ENCODE results near the gene PER2. TPM values are rescaled to one million over a fixed set of nuclear protein-coding genes. Genes with fewer than 3 reads are reported as not detected.

PER2 gene
- total and polyA plus RNA-seq, 2 of the 13 experiments (the other 11 are each of a cell fraction or from before 2014, with no cell fraction given), result 5.1 to 9.4 TPM

DNA sequence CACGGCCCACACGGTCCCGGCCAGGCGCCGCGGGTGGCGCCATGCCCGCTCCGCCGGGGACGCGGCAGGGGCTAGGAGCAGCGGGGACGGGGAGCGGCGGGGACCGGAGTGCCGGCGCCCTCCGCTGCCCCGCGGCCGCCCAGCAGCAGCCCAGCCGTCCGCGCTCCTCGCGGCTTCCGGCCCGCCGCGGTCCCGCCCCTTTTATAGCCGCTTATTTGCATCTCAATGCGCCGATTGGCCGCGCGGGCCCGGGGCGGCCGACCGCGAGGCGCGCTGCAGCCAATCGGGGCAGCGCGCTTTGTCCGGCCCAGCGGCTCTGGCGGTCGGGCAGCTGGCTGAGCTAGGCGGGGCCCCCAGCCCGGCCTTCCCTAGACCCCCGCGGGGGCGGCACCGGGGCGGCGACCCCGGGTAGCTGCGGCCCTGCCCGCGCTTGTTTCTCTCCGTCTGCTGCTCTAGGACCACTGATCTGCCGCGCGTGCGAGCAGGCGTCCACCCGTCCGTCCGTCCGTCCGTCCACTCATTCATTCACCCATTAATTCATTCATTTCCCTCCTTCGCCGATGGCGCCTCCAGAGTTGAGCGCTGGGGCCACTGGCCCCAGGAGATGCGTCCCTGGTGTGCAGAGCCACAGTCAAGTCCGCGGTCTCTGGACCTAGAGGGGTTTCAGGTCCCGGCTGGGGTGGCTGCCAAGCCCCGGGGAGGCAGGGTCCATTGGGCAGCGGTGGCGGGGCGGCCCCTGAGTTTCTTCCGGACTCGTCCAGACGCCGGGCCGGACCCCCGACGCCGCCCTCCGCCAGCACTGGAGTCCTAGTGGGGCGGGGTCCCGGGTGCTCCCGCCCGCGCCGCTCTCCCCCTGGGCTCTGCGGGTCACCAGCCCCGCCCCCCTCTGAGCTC is 48.3 kb downstream of the PER2 start, which contains the start of gene HES6:
Gene HES6 (minus strand): TSS at position 176 of the 894 bp plus-strand sequence. CDS start 133 bp downstream, at position 43.
- ChIA-PET POLR2A (interaction anchor here (0.6 to 5.2 kb wide), 11 partner anchors 9 to 382 kb away, joined by 3 to 20 read pairs (median 4); partner anchors contain the start of gene ILKAP), CTCF (ENCODE audit: low intra/inter-chr PET ratio, low total read pairs) (no interaction called here)
- no peaks in the 10 kb centered on the region for H3K9me3 ChIP-seq (ENCODE audit: low read length)
- FAIRE-seq (no peak), ATAC-seq (peak; percentile 83), DNase-seq (ENCODE audit: low spot score) (peak; percentile 82)
- H2AFZ ChIP-seq (ENCODE audit: low read length), result no peak within 1 kb of the TSS
- peak within 1 kb of the TSS; percentile 54 for H3K27ac ChIP-seq (ENCODE audit: extremely low read length, insufficient read depth, low read length)
- H3K79me2 ChIP-seq (ENCODE audit: insufficient read depth, low read length), result no peaks in the 10 kb centered on the region
- H3K27me3 ChIP-seq (ENCODE audit: control insufficient read depth in 1 of 2, insufficient read depth in 2 of 2, low read length in 2 of 2), result no peaks in the 10 kb centered on the region; a peak in 2 of 5 replicates
- intact Hi-C loops (cut with micrococcal nuclease; ENCODE audit: unreplicated experiment) (loop anchor here (5.0 kb wide), 1 partner anchor 38 kb away; the partner anchor contains the start of gene ILKAP), in situ Hi-C loops (cut with HindIII; ENCODE audit: extremely low pct_ligation_motif_present, low pct_unique_long_range_greater_than_20kb) (no loop called here)
- peak within 1 kb of the TSS; percentile 87 for H3K4me2 ChIP-seq (ENCODE audit: low read depth, low read length)
- H4K20me1 ChIP-seq (ENCODE audit: insufficient read depth, low read length), result no peaks in the 10 kb centered on the region
- peaks cover 57% of the 10 kb centered on the region for H3K4me1 ChIP-seq (ENCODE audit: insufficient read depth, low read length)
- peak within 1 kb of the TSS; percentile 61 to 85 (median 74) for H3K4me3 ChIP-seq (replicated peaks in 1 of 3; ENCODE audit: insufficient read depth in 1 of 3, low read depth in 2 of 3, low read length in 3 of 3)
- WGBS (ENCODE audit: low lambda C conversion rate), result 23% methylated on average over 65 of the region's 105 CpGs
- H3K36me3 ChIP-seq (replicated peaks in 1 of 2; ENCODE audit: control insufficient read depth in 1 of 2, insufficient read depth in 2 of 2, low read length in 2 of 2), result peaks cover under 1 to 1% of the 10 kb centered on the region in 2 experiments; a peak in 3 of 5 replicates
- H3K9ac ChIP-seq (ENCODE audit: insufficient read depth, low read depth, low read length), result peak within 1 kb of the TSS; percentile 85
- no TSS peak for BruUV-seq (replicated peaks)
- TF ChIP-seq RAD51 (IDR thresholded peaks at IDR 0.05; ENCODE audit: borderline replicate concordance), result no peak
- TF ChIP-seq HMG20A (CRISPR knock-in tag; IDR thresholded peaks at IDR 0.05; ENCODE audit: borderline replicate concordance), result no peak
- TF ChIP-seq GZF1 (CRISPR knock-in tag; IDR thresholded peaks at IDR 0.05), result no peak
- TF ChIP-seq SATB2 (CRISPR knock-in tag; IDR thresholded peaks at IDR 0.05), result no peak; the same call in 1 of the 2 replicates
- TF ChIP-seq ZBTB7B (CRISPR knock-in tag; IDR thresholded peaks at IDR 0.05), result peak; percentile 96
- TF ChIP-seq CCAR2 (optimal IDR thresholded peaks at IDR 0.05; ENCODE audit: low read depth, low read length), result no peak
- TF ChIP-seq, protein P1, sequence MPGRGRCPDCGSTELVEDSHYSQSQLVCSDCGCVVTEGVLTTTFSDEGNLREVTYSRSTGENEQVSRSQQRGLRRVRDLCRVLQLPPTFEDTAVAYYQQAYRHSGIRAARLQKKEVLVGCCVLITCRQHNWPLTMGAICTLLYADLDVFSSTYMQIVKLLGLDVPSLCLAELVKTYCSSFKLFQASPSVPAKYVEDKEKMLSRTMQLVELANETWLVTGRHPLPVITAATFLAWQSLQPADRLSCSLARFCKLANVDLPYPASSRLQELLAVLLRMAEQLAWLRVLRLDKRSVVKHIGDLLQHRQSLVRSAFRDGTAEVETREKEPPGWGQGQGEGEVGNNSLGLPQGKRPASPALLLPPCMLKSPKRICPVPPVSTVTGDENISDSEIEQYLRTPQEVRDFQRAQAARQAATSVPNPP (CRISPR knock-in tag; IDR thresholded peaks at IDR 0.05), result peak; percentile 73; the same call in 1 of the 2 replicates
- TF ChIP-seq NCOA1 (CRISPR knock-in tag; IDR thresholded peaks at IDR 0.05), result no peak; the same call in 1 of the 2 replicates
- 0 out of 2 replicates have a peak, but pooled peaks have one; percentile 33 for TF ChIP-seq DMAP1 (CRISPR knock-in tag; IDR thresholded peaks at IDR 0.05)
- TF ChIP-seq ZNF766 (CRISPR knock-in tag; IDR thresholded peaks at IDR 0.05; ENCODE audit: borderline replicate concordance), result no peak; the same call in 1 of the 2 replicates
- no peak for TF ChIP-seq ZNF468 (CRISPR knock-in tag; IDR thresholded peaks at IDR 0.05)
- TF ChIP-seq, protein P2, sequence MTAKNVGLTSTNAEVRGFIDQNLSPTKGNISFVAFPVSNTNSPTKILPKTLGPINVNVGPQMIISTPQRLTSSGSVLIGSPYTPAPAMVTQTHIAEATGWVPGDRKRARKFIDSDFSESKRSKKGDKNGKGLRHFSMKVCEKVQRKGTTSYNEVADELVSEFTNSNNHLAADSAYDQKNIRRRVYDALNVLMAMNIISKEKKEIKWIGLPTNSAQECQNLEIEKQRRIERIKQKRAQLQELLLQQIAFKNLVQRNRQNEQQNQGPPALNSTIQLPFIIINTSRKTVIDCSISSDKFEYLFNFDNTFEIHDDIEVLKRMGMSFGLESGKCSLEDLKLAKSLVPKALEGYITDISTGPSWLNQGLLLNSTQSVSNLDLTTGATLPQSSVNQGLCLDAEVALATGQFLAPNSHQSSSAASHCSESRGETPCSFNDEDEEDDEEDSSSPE (CRISPR knock-in tag; IDR thresholded peaks at IDR 0.05), result peak; percentile 48
- no peak; the same call in 1 of the 2 replicates for TF ChIP-seq ZFP36L1 (CRISPR knock-in tag; IDR thresholded peaks at IDR 0.05)
- TF ChIP-seq, protein P3, sequence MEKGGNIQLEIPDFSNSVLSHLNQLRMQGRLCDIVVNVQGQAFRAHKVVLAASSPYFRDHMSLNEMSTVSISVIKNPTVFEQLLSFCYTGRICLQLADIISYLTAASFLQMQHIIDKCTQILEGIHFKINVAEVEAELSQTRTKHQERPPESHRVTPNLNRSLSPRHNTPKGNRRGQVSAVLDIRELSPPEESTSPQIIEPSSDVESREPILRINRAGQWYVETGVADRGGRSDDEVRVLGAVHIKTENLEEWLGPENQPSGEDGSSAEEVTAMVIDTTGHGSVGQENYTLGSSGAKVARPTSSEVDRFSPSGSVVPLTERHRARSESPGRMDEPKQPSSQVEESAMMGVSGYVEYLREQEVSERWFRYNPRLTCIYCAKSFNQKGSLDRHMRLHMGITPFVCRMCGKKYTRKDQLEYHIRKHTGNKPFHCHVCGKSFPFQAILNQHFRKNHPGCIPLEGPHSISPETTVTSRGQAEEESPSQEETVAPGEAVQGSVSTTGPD (CRISPR knock-in tag; IDR thresholded peaks at IDR 0.05), result no peak
- TF ChIP-seq AGO2 (optimal IDR thresholded peaks at IDR 0.05; ENCODE audit: low read depth, low read length), result peak; percentile 6
- TF ChIP-seq, protein P4, sequence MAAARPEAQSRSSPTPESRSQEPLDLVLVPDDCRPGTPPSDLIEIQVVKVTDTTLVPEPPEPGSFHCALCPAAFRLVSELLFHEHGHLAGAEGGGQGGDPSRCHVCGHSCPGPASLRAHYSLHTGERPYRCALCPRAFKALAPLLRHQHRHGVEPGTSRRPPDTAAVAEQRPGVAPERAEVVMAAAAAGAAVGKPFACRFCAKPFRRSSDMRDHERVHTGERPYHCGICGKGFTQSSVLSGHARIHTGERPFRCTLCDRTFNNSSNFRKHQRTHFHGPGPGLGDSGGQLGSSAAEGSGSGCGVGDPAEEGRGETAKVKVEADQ (CRISPR knock-in tag; IDR thresholded peaks at IDR 0.05; ENCODE audit: borderline replicate concordance), result no peak
- TF ChIP-seq, protein P5, sequence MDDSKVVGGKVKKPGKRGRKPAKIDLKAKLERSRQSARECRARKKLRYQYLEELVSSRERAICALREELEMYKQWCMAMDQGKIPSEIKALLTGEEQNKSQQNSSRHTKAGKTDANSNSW (CRISPR knock-in tag; IDR thresholded peaks at IDR 0.05; ENCODE audit: borderline replicate concordance), result no peak
- no peak for TF ChIP-seq ZKSCAN1 (IDR thresholded peaks at IDR 0.05; ENCODE audit: low read length)
- TF ChIP-seq SMARCE1 (IDR thresholded peaks at IDR 0.05; ENCODE audit: borderline replicate concordance), result no peak
- TF ChIP-seq PLRG1 (conservative IDR thresholded peaks at IDR 0.05), result no peak
- no peak for TF ChIP-seq KLF9 (CRISPR knock-in tag; IDR thresholded peaks at IDR 0.05; ENCODE audit: low read depth)
